GM19023 (cell line): ENCODE measurements around the gene MXRA5.
"Not testable (repeated sequence)": the region's sequence is repeated elsewhere in the genome, so short reads cannot be mapped to it uniquely, and the experiment has no call there.

Experiments used
- ATAC-seq: cut with Tn5 transposase; IDR thresholded peaks from one replicate; pipeline ENCODE4 v1.9.1; 2021; ENCODE audit warnings: mild to moderate bottlenecking, moderate library complexity; ENCODE audit not compliant: unreplicated experiment

The MXRA5 gene

GRCh38 chrX:3346501-3347259 is at the start of gene MXRA5:
MXRA5 (minus strand) TSS chrX:3346652; CDS start chrX:3343833, 2,819 bp downstream.
- ATAC-seq = no peak

GRCh38 chrX:3393581-3394111 is 47.2 kb upstream of the MXRA5 start:
- no peak for ATAC-seq

- no peak for ATAC-seq
Measured at GRCh38 chrX:3393178-3393577, 46.7 kb upstream of the MXRA5 start.

GRCh38 chrX:3388457-3388856 is 42.0 kb upstream of the MXRA5 start:
- ATAC-seq = no peak

- no peak for ATAC-seq
Measured at GRCh38 chrX:3384327-3384726, 37.9 kb upstream of the MXRA5 start.

- no peak for ATAC-seq
Measured at GRCh38 chrX:3380603-3381002, 34.2 kb upstream of the MXRA5 start.

- ATAC-seq = no peak
Measured at GRCh38 chrX:3379111-3379510, 32.7 kb upstream of the MXRA5 start.

GRCh38 chrX:3378156-3378555 is 31.7 kb upstream of the MXRA5 start:
- ATAC-seq = no peak

- no peak for ATAC-seq
Measured at GRCh38 chrX:3377560-3377959, 31.1 kb upstream of the MXRA5 start.

- ATAC-seq = not testable (repeated sequence)
Measured at GRCh38 chrX:3375878-3376508, 29.5 kb upstream of the MXRA5 start.

- ATAC-seq = no peak
Measured at GRCh38 chrX:3374108-3374800, 27.8 kb upstream of the MXRA5 start.

GRCh38 chrX:3371163-3371562 is 24.7 kb upstream of the MXRA5 start:
- no peak for ATAC-seq

GRCh38 chrX:3370656-3371055 is 24.2 kb upstream of the MXRA5 start:
- no peak for ATAC-seq

GRCh38 chrX:3362956-3363355 is 16.5 kb upstream of the MXRA5 start:
- no peak for ATAC-seq

- ATAC-seq = no peak
Measured at GRCh38 chrX:3360881-3361280, 14.4 kb upstream of the MXRA5 start.

- ATAC-seq = not testable (repeated sequence)
Measured at GRCh38 chrX:3352741-3353140, 6.3 kb upstream of the MXRA5 start.

- no peak for ATAC-seq
Measured at GRCh38 chrX:3351276-3351675, 4.8 kb upstream of the MXRA5 start.

GRCh38 chrX:3348191-3348590 is 1.7 kb upstream of the MXRA5 start:
- ATAC-seq = no peak

- no peak for ATAC-seq
Measured at GRCh38 chrX:3345281-3346191, 916 bp downstream of the MXRA5 start.

- ATAC-seq = not testable (repeated sequence)
Measured at GRCh38 chrX:3343569-3343968, 2.9 kb downstream of the MXRA5 start.

- ATAC-seq = no peak
Measured at GRCh38 chrX:3340016-3340415, 6.4 kb downstream of the MXRA5 start.
